ENCODE results near the gene SETD2.
A peak's percentile ranks its signal among the peaks of the same experiment; 100 is the strongest.

The SETD2 gene

GRCh38 chr3:46979958-46980497 lies 183.9 kb downstream of the SETD2 start:
- no peak for DNase-seq (ENCODE audit: low read depth in 1 of 2, low spot score in 1 of 2)
- TF ChIP-seq JUND (IDR thresholded peaks at IDR 0.05; ENCODE audit: low read depth): no peak
- in situ Hi-C loops (cut with HindIII; ENCODE audit: low pct_unique_long_range_greater_than_20kb, low sequenced_read_pairs): no loop called here

- DNase-seq (ENCODE audit: low read depth in 1 of 2, low spot score in 1 of 2): peak; percentile 70 to 94
- in situ Hi-C loops (cut with HindIII; ENCODE audit: low pct_unique_long_range_greater_than_20kb, low sequenced_read_pairs): no loop called here
- TF ChIP-seq JUND (IDR thresholded peaks at IDR 0.05; ENCODE audit: low read depth): no peak
These were observed 184.6 kb downstream of the SETD2 start, which contains the start of gene NBEAL2 for GRCh38 chr3:46978985-46979944. Gene NBEAL2 (plus strand): TSS chr3:46979666. CDS start chr3:46979862, 196 bp downstream.

- DNase-seq (ENCODE audit: low read depth in 1 of 2, low spot score in 1 of 2): no peak
- in situ Hi-C loops (cut with HindIII; ENCODE audit: low pct_unique_long_range_greater_than_20kb, low sequenced_read_pairs): no loop called here
These were observed 185.5 kb downstream of the SETD2 start for GRCh38 chr3:46978381-46978780.

GRCh38 chr3:46977811-46978195 lies 186.1 kb downstream of the SETD2 start:
- DNase-seq (ENCODE audit: low read depth in 1 of 2, low spot score in 1 of 2): no peak
- TF ChIP-seq JUND (IDR thresholded peaks at IDR 0.05; ENCODE audit: low read depth): no peak
- in situ Hi-C loops (cut with HindIII; ENCODE audit: low pct_unique_long_range_greater_than_20kb, low sequenced_read_pairs): no loop called here

More at GRCh38 chr3:46978381-46978780, 185.5 kb downstream of the SETD2 start:
- no peak for TF ChIP-seq JUND (IDR thresholded peaks at IDR 0.05; ENCODE audit: low read depth)

- in situ Hi-C loops (cut with HindIII; ENCODE audit: low pct_unique_long_range_greater_than_20kb, low sequenced_read_pairs): no loop called here
These were observed 187.4 kb downstream of the SETD2 start, which contains the start of gene CCDC12 for GRCh38 chr3:46976326-46977190. Gene CCDC12 (minus strand): TSS chr3:46976745. CDS start chr3:46976732, 13 bp downstream.

GRCh38 chr3:46974421-46975171 lies 189.3 kb downstream of the SETD2 start:
- DNase-seq (ENCODE audit: low read depth in 1 of 2, low spot score in 1 of 2): no peak
- in situ Hi-C loops (cut with HindIII; ENCODE audit: low pct_unique_long_range_greater_than_20kb, low sequenced_read_pairs): no loop called here
- TF ChIP-seq JUND (IDR thresholded peaks at IDR 0.05; ENCODE audit: low read depth): no peak

More at GRCh38 chr3:46976326-46977190, 187.4 kb downstream of the SETD2 start, which contains the start of gene CCDC12:
- TF ChIP-seq JUND (IDR thresholded peaks at IDR 0.05; ENCODE audit: low read depth): no peak
- peak; percentile 95 to 98 for DNase-seq (ENCODE audit: low read depth in 1 of 2, low spot score in 1 of 2)

GRCh38 chr3:46972396-46972795 lies 191.5 kb downstream of the SETD2 start:
- in situ Hi-C loops (cut with HindIII; ENCODE audit: low pct_unique_long_range_greater_than_20kb, low sequenced_read_pairs): no loop called here
- TF ChIP-seq JUND (IDR thresholded peaks at IDR 0.05; ENCODE audit: low read depth): no peak
- DNase-seq (ENCODE audit: low read depth in 1 of 2, low spot score in 1 of 2): no peak

- no peak for DNase-seq (ENCODE audit: low read depth in 1 of 2, low spot score in 1 of 2)
- in situ Hi-C loops (cut with HindIII; ENCODE audit: low pct_unique_long_range_greater_than_20kb, low sequenced_read_pairs): no loop called here
- no peak for TF ChIP-seq JUND (IDR thresholded peaks at IDR 0.05; ENCODE audit: low read depth)
These were observed 192.2 kb downstream of the SETD2 start for GRCh38 chr3:46971742-46972141.

- no peak for DNase-seq (ENCODE audit: low read depth in 1 of 2, low spot score in 1 of 2)
- in situ Hi-C loops (cut with HindIII; ENCODE audit: low pct_unique_long_range_greater_than_20kb, low sequenced_read_pairs): no loop called here
- no peak for TF ChIP-seq JUND (IDR thresholded peaks at IDR 0.05; ENCODE audit: low read depth)
These were observed 192.8 kb downstream of the SETD2 start for GRCh38 chr3:46971151-46971550.

- in situ Hi-C loops (cut with HindIII; ENCODE audit: low pct_unique_long_range_greater_than_20kb, low sequenced_read_pairs): no loop called here
- DNase-seq (ENCODE audit: low read depth in 1 of 2, low spot score in 1 of 2): no peak
These were observed 193.4 kb downstream of the SETD2 start for GRCh38 chr3:46970391-46971091.

GRCh38 chr3:46968783-46969428 lies 195.0 kb downstream of the SETD2 start:
- no peak for DNase-seq (ENCODE audit: low read depth in 1 of 2, low spot score in 1 of 2)
- TF ChIP-seq JUND (IDR thresholded peaks at IDR 0.05; ENCODE audit: low read depth): no peak
- in situ Hi-C loops (cut with HindIII; ENCODE audit: low pct_unique_long_range_greater_than_20kb, low sequenced_read_pairs): no loop called here

More at GRCh38 chr3:46970391-46971091, 193.4 kb downstream of the SETD2 start:
- TF ChIP-seq JUND (IDR thresholded peaks at IDR 0.05; ENCODE audit: low read depth): no peak
